ENCODE results near the gene TANK. TPM values are rescaled to one million over a fixed set of nuclear protein-coding genes. Genes with fewer than 3 reads are reported as not detected.

Gene TANK
- total and polyA plus RNA-seq, 2 donors (not counting 1 experiment from before 2014, with no cell fraction given): 96.4 to 104 TPM

GRCh38 chr2:161164161-161164560, 3.9 kb downstream of the TANK start:
- H3K9me3 ChIP-seq (ENCODE audit: control insufficient read depth, insufficient read depth, low read depth, low read length): no peaks in the 10 kb centered on the region
- H3K4me2 ChIP-seq (ENCODE audit: extremely low read depth, insufficient read depth, low read length): peak overlapping the region; percentile 28
- H3K27ac ChIP-seq (ENCODE audit: insufficient read depth, low read length): no peak overlapping the region
- no peaks in the 10 kb centered on the region for H3K27me3 ChIP-seq (ENCODE audit: control insufficient read depth, insufficient read depth, low read length)
- peaks cover 57% of the 10 kb centered on the region for H3K79me2 ChIP-seq (ENCODE audit: control insufficient read depth, insufficient read depth, low read length)
- no peak overlapping the region for H3K9ac ChIP-seq (ENCODE audit: insufficient read depth, low read length)
- peaks cover 7% of the 10 kb centered on the region for H3K4me1 ChIP-seq (ENCODE audit: control insufficient read depth, extremely low read depth, insufficient read depth, low read length)
- H3K4me3 ChIP-seq (replicated peaks in 1 of 4; ENCODE audit: control extremely low read depth in 1 of 4, insufficient read depth in 1 of 4, low read depth in 3 of 4, low read length in 4 of 4): no peak overlapping the region
- no peak overlapping the region for H2AFZ ChIP-seq (ENCODE audit: low read length)
- no peaks in the 10 kb centered on the region for H3K36me3 ChIP-seq (ENCODE audit: control insufficient read depth, insufficient read depth, low read length)
- no peak for DNase-seq (ENCODE audit: low read depth in 2 of 2)
- TF ChIP-seq, protein P1, sequence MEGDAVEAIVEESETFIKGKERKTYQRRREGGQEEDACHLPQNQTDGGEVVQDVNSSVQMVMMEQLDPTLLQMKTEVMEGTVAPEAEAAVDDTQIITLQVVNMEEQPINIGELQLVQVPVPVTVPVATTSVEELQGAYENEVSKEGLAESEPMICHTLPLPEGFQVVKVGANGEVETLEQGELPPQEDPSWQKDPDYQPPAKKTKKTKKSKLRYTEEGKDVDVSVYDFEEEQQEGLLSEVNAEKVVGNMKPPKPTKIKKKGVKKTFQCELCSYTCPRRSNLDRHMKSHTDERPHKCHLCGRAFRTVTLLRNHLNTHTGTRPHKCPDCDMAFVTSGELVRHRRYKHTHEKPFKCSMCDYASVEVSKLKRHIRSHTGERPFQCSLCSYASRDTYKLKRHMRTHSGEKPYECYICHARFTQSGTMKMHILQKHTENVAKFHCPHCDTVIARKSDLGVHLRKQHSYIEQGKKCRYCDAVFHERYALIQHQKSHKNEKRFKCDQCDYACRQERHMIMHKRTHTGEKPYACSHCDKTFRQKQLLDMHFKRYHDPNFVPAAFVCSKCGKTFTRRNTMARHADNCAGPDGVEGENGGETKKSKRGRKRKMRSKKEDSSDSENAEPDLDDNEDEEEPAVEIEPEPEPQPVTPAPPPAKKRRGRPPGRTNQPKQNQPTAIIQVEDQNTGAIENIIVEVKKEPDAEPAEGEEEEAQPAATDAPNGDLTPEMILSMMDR (conservative IDR thresholded peaks at IDR 0.05 in 1 of 2, IDR thresholded peaks at IDR 0.05 in 1 of 2; ENCODE audit: low read depth in 1 of 2, low read length in 2 of 2): no peak
- no peak for TF ChIP-seq EZH2 (IDR thresholded peaks at IDR 0.05; ENCODE audit: low read length, missing control alignments)
- H4K20me1 ChIP-seq (ENCODE audit: control insufficient read depth, extremely low read depth, insufficient read depth, low read length): no peaks in the 10 kb centered on the region

DNA sequence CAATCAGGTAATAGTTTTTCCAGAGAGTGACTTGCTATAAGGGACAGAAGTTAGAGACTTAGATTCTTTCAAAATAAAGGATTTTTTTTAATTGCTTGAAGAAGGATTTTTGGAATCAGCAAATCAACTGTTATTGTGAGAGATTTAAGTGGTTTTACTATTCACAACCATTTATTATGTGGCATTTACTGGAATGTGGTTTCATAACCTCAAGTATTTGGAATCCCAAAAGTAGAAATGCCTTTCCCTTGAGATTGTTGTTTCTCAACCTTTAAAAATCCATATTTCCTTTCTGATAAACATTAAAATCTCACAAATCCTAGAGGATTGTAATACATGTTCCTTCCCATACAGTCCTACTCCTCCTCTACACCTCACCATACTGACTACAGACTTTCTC, 5.0 kb downstream of the TANK start:
- Histone ChIP-seq H3K4me2 (ENCODE audit: extremely low read depth, insufficient read depth, low read length) (peak overlapping the region; percentile 46), H3K27me3 (ENCODE audit: control insufficient read depth, insufficient read depth, low read length) (no peaks in the 10 kb centered on the region), H3K9ac (ENCODE audit: insufficient read depth, low read length) (no peak overlapping the region), H3K27ac (ENCODE audit: insufficient read depth, low read length) (peak overlapping the region; percentile 63), H3K36me3 (ENCODE audit: control insufficient read depth, insufficient read depth, low read length) (no peaks in the 10 kb centered on the region), H3K9me3 (ENCODE audit: control insufficient read depth, insufficient read depth, low read depth, low read length) (no peaks in the 10 kb centered on the region), H2AFZ (ENCODE audit: low read length) (no peak overlapping the region), H3K79me2 (ENCODE audit: control insufficient read depth, insufficient read depth, low read length) (peaks cover 59% of the 10 kb centered on the region), H3K4me3 (replicated peaks in 1 of 4; ENCODE audit: control extremely low read depth in 1 of 4, insufficient read depth in 1 of 4, low read depth in 3 of 4, low read length in 4 of 4) (no peak overlapping the region), H4K20me1 (ENCODE audit: control insufficient read depth, extremely low read depth, insufficient read depth, low read length) (no peaks in the 10 kb centered on the region), H3K4me1 (ENCODE audit: control insufficient read depth, extremely low read depth, insufficient read depth, low read length) (peaks cover 4% of the 10 kb centered on the region)
- DNase-seq (ENCODE audit: low read depth in 2 of 2): peak; percentile 72 to 83
- no peak for TF ChIP-seq EZH2 (IDR thresholded peaks at IDR 0.05; ENCODE audit: low read length, missing control alignments)
- TF ChIP-seq, protein P1 (conservative IDR thresholded peaks at IDR 0.05 in 1 of 2, IDR thresholded peaks at IDR 0.05 in 1 of 2; ENCODE audit: low read depth in 1 of 2, low read length in 2 of 2): no peak

- Histone ChIP-seq H2AFZ (ENCODE audit: low read length) (no peak overlapping the region), H4K20me1 (ENCODE audit: control insufficient read depth, extremely low read depth, insufficient read depth, low read length) (no peaks in the 10 kb centered on the region), H3K4me2 (ENCODE audit: extremely low read depth, insufficient read depth, low read length) (peak overlapping the region; percentile 33), H3K9ac (ENCODE audit: insufficient read depth, low read length) (no peak overlapping the region), H3K9me3 (ENCODE audit: control insufficient read depth, insufficient read depth, low read depth, low read length) (no peaks in the 10 kb centered on the region), H3K27me3 (ENCODE audit: control insufficient read depth, insufficient read depth, low read length) (no peaks in the 10 kb centered on the region), H3K36me3 (ENCODE audit: control insufficient read depth, insufficient read depth, low read length) (no peaks in the 10 kb centered on the region), H3K4me3 (replicated peaks in 1 of 4; ENCODE audit: control extremely low read depth in 1 of 4, insufficient read depth in 1 of 4, low read depth in 3 of 4, low read length in 4 of 4) (no peak overlapping the region), H3K4me1 (ENCODE audit: control insufficient read depth, extremely low read depth, insufficient read depth, low read length) (peaks cover 8% of the 10 kb centered on the region), H3K79me2 (ENCODE audit: control insufficient read depth, insufficient read depth, low read length) (peaks cover 60% of the 10 kb centered on the region), H3K27ac (ENCODE audit: insufficient read depth, low read length) (peak overlapping the region; percentile 63)
- DNase-seq (ENCODE audit: low read depth in 2 of 2): peak in 1 of 2 donors; percentile 23
- TF ChIP-seq, protein P1 (conservative IDR thresholded peaks at IDR 0.05 in 1 of 2, IDR thresholded peaks at IDR 0.05 in 1 of 2; ENCODE audit: low read depth in 1 of 2, low read length in 2 of 2): no peak
- no peak for TF ChIP-seq EZH2 (IDR thresholded peaks at IDR 0.05; ENCODE audit: low read length, missing control alignments)
Observed at GRCh38 chr2:161165811-161166210, 5.6 kb downstream of the TANK start.

Data from fibroblast of lung (primary cell).